ENCODE results near the gene LILRB5.
"Not testable (repeated sequence)": the region's sequence is repeated elsewhere in the genome, so short reads cannot be mapped to it uniquely, and the experiment has no call there.

Gene LILRB5

GRCh38 chr19:54257116-54257480, at the start of gene LILRB5:
Gene LILRB5 (minus strand): TSS chr19:54257273. CDS start chr19:54257193, 80 bp downstream.
- no peak for DNase-seq

- DNase-seq, result no peak
Measured at GRCh38 chr19:54305141-54305540, 48.1 kb upstream of the LILRB5 start.

DNA sequence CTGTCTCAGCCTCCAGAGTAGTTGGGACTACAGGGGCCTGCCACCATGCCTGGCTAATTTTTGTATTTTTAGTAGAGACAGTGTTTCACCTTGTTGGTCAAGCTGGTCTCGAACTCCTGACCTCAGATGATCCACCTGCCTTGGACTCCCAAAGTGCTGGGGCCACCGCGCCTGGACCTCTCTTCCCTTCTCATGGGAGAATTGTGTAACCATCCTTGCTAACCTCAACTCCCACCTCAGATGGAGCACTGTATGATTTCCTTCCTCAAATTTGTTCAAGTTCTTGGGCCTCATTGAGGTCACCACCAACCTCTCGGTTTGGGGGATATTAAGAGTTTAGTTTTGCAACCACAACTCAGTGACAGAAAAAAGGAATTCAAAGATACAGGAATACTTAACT, 45.2 kb upstream of the LILRB5 start:
- DNase-seq, result no peak

GRCh38 chr19:54299515-54299914, 42.4 kb upstream of the LILRB5 start:
- DNase-seq, result no peak

DNA sequence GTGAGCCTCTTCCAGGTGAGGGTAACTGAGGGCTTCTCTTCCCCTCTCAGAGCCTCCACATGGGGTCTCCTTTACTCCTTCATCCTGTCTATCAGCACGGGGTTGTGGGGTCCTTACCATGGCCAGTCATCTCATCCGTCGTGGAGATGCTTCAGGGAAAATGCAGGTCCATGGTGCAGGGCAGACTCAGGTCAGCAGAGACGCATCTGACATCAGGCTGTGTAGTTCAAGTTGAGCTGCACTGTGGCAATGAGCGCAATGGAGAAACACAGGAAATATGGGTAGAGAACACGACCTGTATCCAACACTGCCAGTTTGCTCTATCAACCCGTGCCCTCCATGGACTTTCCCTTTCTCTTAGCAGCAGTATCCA, 42.0 kb upstream of the LILRB5 start:
- DNase-seq, result no peak

DNA sequence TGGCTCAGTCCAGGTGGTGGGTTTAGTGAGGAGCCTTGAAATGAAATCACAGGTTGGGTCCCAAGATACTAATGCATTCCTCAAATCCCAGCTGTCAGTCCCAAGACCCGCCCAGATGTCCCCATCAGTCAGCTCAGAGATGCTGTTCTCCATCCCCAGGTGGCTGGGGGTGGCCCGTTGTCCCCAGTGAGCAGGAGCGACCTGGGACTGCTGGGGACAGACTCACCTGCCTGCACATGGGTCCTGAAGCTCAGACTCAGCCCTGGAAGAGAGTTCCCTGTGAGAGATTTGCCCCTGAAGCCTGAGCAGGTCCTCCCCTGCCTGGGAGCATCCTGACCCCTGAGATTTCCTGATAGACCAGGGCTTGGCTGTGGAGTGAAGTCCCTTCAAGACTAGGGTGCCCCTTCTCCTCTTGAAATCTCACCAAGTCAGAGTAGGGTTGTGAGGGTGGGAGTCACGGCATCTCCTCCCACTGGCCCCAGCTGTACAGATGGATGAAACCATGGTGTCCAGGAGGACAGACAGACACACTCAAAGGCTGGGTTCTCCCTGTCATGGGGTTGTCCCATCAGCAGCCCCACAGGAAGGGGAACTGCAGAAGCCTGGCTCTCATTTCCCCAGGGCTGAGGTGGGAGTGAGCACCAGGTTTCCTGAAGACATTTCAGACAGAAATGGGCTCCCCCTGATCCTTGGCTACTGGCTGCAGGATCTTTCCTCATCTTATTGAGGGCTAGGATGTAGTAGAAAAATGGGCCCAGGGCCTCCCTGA, 41.5 kb upstream of the LILRB5 start:
- DNase-seq, result no peak

DNA sequence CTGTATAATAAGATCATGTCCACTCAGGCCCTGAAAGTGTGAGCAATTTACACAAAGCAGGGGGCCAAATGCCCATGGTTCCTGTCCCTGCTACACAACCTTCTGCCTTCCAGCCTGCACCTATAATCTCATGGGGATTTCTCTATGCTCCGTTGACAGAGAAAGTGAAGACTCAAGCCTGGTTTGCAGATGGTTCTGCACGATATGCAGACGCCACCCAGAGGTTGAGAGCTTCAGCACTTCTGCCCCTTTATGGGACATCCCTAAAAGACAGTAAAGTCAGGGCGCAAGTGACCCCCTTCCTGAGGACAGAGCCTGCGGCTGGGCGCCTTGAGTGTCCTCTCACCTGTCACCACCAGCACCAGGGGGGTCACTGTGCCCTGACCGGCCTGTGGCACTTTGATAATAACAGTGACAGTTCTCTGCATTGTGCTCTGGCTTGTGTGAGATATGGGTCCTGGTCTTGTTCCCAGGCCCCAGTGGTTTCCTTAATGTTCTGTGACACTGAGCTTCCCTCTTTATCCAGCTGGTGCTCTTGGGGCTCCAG, 40.8 kb upstream of the LILRB5 start:
- DNase-seq, result no peak

GRCh38 chr19:54294539-54294938, 37.5 kb upstream of the LILRB5 start:
- DNase-seq, result no peak

GRCh38 chr19:54289160-54289559, 32.1 kb upstream of the LILRB5 start:
- DNase-seq, result not testable (repeated sequence)

GRCh38 chr19:54287456-54287855, 30.4 kb upstream of the LILRB5 start:
- no peak for DNase-seq

- DNase-seq, result not testable (repeated sequence)
Measured at GRCh38 chr19:54286283-54286682, 29.2 kb upstream of the LILRB5 start.

DNA sequence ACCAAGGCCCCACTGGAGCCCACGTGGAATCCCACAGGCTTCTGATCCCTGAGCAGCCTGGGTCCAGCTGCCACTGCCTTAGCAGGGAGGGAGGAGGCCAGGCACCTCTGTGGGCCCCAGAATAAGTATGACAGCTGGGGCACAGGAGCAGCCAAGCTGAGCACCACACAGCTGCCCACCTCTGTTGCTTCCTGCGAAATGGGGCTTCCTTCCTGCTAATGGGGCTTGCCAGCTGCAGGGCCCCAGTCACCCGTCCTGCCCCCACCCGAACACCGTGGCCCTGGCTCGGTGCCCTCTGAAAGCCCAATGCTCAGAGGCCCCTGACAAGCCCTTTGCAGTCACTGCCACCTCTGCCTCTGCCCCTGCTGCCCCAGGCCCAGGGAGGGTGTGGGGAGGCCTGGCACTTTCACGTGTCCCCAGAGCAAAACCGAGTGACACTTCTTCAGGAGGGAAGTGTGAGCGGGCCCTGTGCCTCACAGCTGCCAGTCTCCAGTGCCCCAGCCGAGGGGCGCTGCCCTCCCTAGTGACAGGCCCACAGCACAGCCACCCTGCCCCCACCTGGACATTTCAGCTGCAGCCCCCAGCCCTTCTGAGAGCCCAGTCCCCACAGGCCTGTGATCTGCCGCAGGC, 28.5 kb upstream of the LILRB5 start:
- DNase-seq, result not testable (repeated sequence)

- DNase-seq, result no peak
Measured at GRCh38 chr19:54282686-54283470, 25.8 kb upstream of the LILRB5 start.

DNA sequence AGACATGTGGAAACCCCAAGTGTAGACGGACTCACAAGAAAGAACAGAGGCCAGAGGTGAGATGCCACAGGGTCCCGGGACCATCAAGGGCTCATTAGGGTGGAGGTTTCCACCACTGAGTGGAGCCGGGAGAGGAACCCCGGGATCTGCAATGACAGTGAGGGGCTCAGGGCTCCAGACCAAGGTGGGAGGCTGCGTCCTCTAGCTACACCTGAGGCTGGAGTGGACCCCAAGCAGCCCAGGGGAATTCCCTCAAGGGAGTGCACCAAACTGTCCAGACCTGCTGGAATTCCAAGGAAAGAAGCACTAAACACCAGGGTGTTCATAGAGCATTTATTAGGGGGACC, 24.6 kb upstream of the LILRB5 start:
- DNase-seq, result not testable (repeated sequence)

GRCh38 chr19:54281007-54281728, 24.1 kb upstream of the LILRB5 start, which contains the start of gene LILRB2:
Gene LILRB2 (minus strand): TSS chr19:54281110. CDS start chr19:54280496, 614 bp downstream.
- no peak for DNase-seq

DNA sequence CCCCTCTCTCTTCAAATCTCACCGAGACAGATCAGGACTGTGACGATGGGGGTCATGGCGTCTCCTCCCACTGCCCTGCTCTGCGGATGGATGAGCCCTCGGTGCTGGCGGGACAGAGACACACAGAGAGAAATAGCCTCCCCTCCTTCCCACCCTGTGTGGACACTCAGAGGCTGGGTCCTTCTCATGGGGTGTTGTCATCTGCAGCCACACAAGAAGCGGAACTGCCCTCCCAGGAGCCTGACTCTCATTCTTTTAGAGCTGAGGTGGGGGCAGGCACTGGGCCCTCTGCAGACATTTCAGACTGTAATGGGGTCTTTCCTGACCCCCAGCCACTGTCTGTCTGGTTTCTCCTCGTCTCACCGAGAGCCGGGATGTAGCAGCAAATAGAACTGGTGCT, 23.4 kb upstream of the LILRB5 start:
- not testable (repeated sequence) for DNase-seq

DNA sequence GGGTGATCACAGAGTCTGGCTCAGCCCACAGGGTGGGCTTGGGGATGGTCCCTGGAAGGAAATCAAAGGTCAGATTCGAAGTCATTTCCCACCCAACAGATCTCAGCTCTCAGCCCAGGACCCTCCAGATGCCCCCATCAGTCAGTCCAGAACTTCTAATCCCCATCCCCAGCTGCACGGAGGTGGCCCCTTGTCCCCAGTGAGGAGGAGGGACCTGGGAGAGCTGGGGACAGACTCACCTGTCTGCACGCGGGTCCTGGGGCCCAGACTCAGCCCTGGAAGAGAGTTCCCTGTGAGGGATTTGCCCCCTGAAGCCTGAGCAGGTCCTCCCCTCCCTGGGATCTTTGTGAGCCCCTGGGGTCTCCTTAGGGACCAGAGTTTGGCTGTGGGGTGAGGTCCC, 23.0 kb upstream of the LILRB5 start:
- DNase-seq, result not testable (repeated sequence)

DNA sequence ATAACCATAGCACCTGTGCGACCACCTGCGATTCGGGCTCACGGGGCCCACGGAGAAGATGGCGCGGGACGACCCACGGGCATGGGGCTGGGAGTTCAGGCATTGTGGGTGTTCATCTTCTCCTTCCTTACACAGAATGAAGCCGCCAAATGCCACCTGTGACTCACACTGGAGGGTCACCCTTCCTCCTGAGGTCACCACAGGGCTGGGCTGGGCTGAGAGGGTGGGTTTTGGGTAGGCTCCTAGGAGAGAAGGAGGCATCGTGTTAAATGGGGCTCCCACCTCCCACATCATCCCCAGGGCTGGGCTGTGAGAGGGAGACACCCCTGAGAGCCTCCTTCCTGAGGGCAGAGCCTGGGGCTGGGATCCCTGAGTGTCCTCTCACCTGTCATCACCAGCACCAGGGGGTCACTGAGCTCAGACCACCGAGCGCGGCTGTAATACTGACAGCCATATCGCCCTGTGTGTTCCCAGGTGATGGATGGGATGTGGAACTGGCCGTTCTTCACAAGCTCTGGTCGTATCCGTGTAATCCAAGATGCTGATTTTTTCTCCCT, 22.4 kb upstream of the LILRB5 start:
- DNase-seq, result no peak

- DNase-seq, result not testable (repeated sequence)
Measured at GRCh38 chr19:54278571-54279195, 21.6 kb upstream of the LILRB5 start.

- DNase-seq, result not testable (repeated sequence)
Measured at GRCh38 chr19:54278056-54278455, 21.0 kb upstream of the LILRB5 start.

- not testable (repeated sequence) for DNase-seq
Measured at GRCh38 chr19:54277111-54277615, 20.1 kb upstream of the LILRB5 start.

DNA sequence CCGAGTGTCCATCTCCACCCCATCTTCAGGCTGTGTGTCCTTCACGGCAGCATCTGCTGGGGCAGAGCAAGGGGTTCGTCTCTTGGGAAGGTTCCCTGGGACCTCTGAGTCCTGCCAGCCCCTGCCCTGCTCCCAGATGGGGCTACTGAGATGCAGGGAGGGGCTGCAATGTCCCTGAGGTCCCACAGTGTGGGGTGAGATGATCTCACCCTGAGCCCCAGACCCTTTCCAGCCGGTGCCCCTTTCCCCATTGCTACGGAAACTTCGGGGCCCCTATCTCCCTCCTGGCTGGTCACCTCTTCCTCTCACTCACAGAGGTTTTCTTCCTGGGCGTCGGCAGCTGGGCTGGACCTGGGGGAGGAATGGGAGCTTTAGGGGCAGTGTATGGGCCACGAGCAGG, 18.9 kb upstream of the LILRB5 start:
- DNase-seq, result no peak
